GM08714 (cell line): Measurements from ENCODE around the gene STAT5B.

ENCODE experiments used
- H3K4me3 ChIP-seq: fragments of 200-500 bp; sonication (Bioruptor generic); 2 replicates; pipeline ENCODE4 v1.5.1; 2014; ENCODE audit warnings: mild to moderate bottlenecking, low read length, inconsistent platforms
- ZNF274 ChIP-seq: IDR thresholded peaks from 2 replicates; pipeline ENCODE4 v1.6.1; 2012; ENCODE audit warnings: mild to moderate bottlenecking, low read depth, low read length

STAT5B gene

GRCh38 chr17:42169351-42169750 is 106.8 kb downstream of the STAT5B start:
- TF ChIP-seq ZNF274: no peak
- no peak overlapping the region for H3K4me3 ChIP-seq

GRCh38 chr17:42167807-42168206 is 108.4 kb downstream of the STAT5B start:
- TF ChIP-seq ZNF274: no peak
- H3K4me3 ChIP-seq: no peak overlapping the region

- TF ChIP-seq ZNF274: no peak
- no peak overlapping the region for H3K4me3 ChIP-seq
Observed at GRCh38 chr17:42166196-42166763, 109.9 kb downstream of the STAT5B start.

- H3K4me3 ChIP-seq: no peak overlapping the region
- TF ChIP-seq ZNF274: no peak
Observed at GRCh38 chr17:42165751-42166150, 110.4 kb downstream of the STAT5B start.

- TF ChIP-seq ZNF274: no peak
- H3K4me3 ChIP-seq: no peak overlapping the region
Observed at GRCh38 chr17:42163696-42164407, 112.3 kb downstream of the STAT5B start.

GRCh38 chr17:42163113-42163512 is 113.1 kb downstream of the STAT5B start:
- H3K4me3 ChIP-seq: no peak overlapping the region
- TF ChIP-seq ZNF274: no peak

- TF ChIP-seq ZNF274: no peak
- no peak overlapping the region for H3K4me3 ChIP-seq
Observed at GRCh38 chr17:42160531-42160910, 115.7 kb downstream of the STAT5B start.

GRCh38 chr17:42159796-42160530 is 116.2 kb downstream of the STAT5B start:
- no peak overlapping the region for H3K4me3 ChIP-seq
- no peak for TF ChIP-seq ZNF274

- peak overlapping the region; percentile 57; the same call in 1 of the 2 replicates for H3K4me3 ChIP-seq
- TF ChIP-seq ZNF274: no peak
Observed at GRCh38 chr17:42155614-42156045, 120.6 kb downstream of the STAT5B start.

GRCh38 chr17:42153919-42154742 is 122.1 kb downstream of the STAT5B start:
- no peak for TF ChIP-seq ZNF274
- peak overlapping the region; percentile 97 for H3K4me3 ChIP-seq
